ENCODE results near the gene CD47. TPM values are rescaled to one million over a fixed set of nuclear protein-coding genes. Genes with fewer than 3 reads are reported as not detected.

Gene CD47
- total RNA-seq, 1 experiment from 2014 or later: 42.5 TPM

- no peaks in the 10 kb centered on the region for H4K20me1 ChIP-seq (ENCODE audit: insufficient read depth)
- no peaks in the 10 kb centered on the region for H3K36me3 ChIP-seq (ENCODE audit: control insufficient read depth in 1 of 2, insufficient read depth in 2 of 2, low read length in 2 of 2)
- peaks cover 0 to 19% of the 10 kb centered on the region in 2 experiments; a peak in 2 of 4 replicates for H3K4me1 ChIP-seq (ENCODE audit: control insufficient read depth in 1 of 2, insufficient read depth in 2 of 2, low read length in 2 of 2)
- no peaks in the 10 kb centered on the region for H3K9me3 ChIP-seq (ENCODE audit: control insufficient read depth in 1 of 2, insufficient read depth in 1 of 2, low read depth in 1 of 2, low read length in 2 of 2)
- no peak overlapping the region for H2AFZ ChIP-seq (ENCODE audit: low read depth, low read length, poor library complexity, severe bottlenecking)
- H3K27ac ChIP-seq (ENCODE audit: low read depth, low read length): no peak overlapping the region
- TF ChIP-seq FOSL1 (IDR thresholded peaks at IDR 0.05; ENCODE audit: low read depth) (no peak), SRF (IDR thresholded peaks at IDR 0.05; ENCODE audit: low read depth) (no peak), ZBTB33 (IDR thresholded peaks at IDR 0.05; ENCODE audit: extremely low read depth, insufficient replicate concordance, low read length) (no peak), CBX3 (IDR thresholded peaks at IDR 0.05; ENCODE audit: low read depth) (no peak), ELF1 (IDR thresholded peaks at IDR 0.05; ENCODE audit: borderline replicate concordance, low read depth) (no peak), EZH2phosphoT487 (IDR thresholded peaks at IDR 0.05; ENCODE audit: borderline replicate concordance) (no peak), YY1 (IDR thresholded peaks at IDR 0.05; ENCODE audit: extremely low read depth, insufficient replicate concordance, low read depth, low read length) (no peak), POLR2AphosphoS5 (IDR thresholded peaks at IDR 0.05; ENCODE audit: low read depth, low read length) (no peak), CTCF (IDR thresholded peaks at IDR 0.05 in 2 of 3, conservative IDR thresholded peaks at IDR 0.05 in 1 of 3; ENCODE audit: borderline replicate concordance in 1 of 3, insufficient read depth in 1 of 3, low read depth in 2 of 3, low read length in 2 of 3) (no peak), JUND (IDR thresholded peaks at IDR 0.05) (no peak), ATF3 (IDR thresholded peaks at IDR 0.05) (no peak), EZH2 (IDR thresholded peaks at IDR 0.05) (no peak), RAD21 (IDR thresholded peaks at IDR 0.05; ENCODE audit: low read depth) (no peak), POLR2A (IDR thresholded peaks at IDR 0.05; ENCODE audit: borderline replicate concordance, extremely low read depth, insufficient read depth, insufficient read length) (no peak), MAX (IDR thresholded peaks at IDR 0.05) (no peak), SP1 (IDR thresholded peaks at IDR 0.05; ENCODE audit: low read depth) (no peak), SIN3A (IDR thresholded peaks at IDR 0.05; ENCODE audit: low read depth) (no peak), TCF7L2 (IDR thresholded peaks at IDR 0.05; ENCODE audit: borderline replicate concordance, extremely low read depth, insufficient read depth, insufficient read length) (no peak), ZFX (IDR thresholded peaks at IDR 0.05) (no peak), REST (IDR thresholded peaks at IDR 0.05; ENCODE audit: low read depth) (no peak)
- peaks cover 35% of the 10 kb centered on the region for H3K79me2 ChIP-seq (ENCODE audit: insufficient read depth, low read length)
- ChIA-PET CTCF (no interaction called here), RAD21 (ENCODE audit: low non-redundant PET in 1 of 2, low total read pairs in 2 of 2, uncharacterized antibody in 2 of 2, unreplicated experiment in 2 of 2) (no interaction called here), POLR2A (no interaction called here)
- intact Hi-C loops (cut with micrococcal nuclease): no loop called here
- no peak overlapping the region for H3K9ac ChIP-seq (ENCODE audit: low read length)
- DNase-seq (ENCODE audit: low read depth, low spot score) (no peak), ATAC-seq (no peak)
- H3K4me2 ChIP-seq (ENCODE audit: low read length): no peak overlapping the region
- no TSS peak for BruUV-seq (replicated peaks)
- H3K27me3 ChIP-seq (ENCODE audit: insufficient read depth, low read length): no peaks in the 10 kb centered on the region
- no peaks in the 10 kb centered on the region for H3K9me2 ChIP-seq (ENCODE audit: insufficient read depth)
- no peak overlapping the region for H3K4me3 ChIP-seq (replicated peaks in 1 of 2; ENCODE audit: low read depth in 1 of 2, low read length in 2 of 2)
These were observed 4.2 kb downstream of the CD47 start for GRCh38 chr3:108086653-108087052.
